ENCODE measurements around the gene RHBDD2. TPM values are rescaled to one million over a fixed set of nuclear protein-coding genes. Genes with fewer than 3 reads are reported as not detected.

Gene RHBDD2
- total RNA-seq, 2 experiments from 2014 or later = 18.6 to 20.3 TPM

DNA sequence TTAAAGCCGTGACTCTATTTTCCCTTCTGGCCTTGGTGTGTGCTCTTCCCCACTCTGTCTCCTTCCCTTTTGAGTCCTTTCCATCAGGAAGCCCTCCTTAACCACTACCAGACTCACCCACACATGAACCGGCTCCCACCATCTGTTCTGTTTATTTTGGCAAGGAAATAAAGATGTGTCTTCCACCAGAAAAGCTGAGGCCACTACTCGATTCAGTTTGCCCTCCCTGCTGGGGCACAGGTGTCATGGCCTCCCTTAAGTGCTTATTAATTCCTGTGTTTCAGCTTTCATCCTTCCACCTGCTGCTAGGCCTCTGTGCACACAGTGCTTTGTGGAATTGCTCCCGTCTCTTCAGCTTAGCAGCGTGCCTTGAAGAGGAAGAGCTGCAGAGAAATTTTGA is 52.8 kb downstream of the RHBDD2 start:
- CTCF ChIA-PET (ENCODE audit: unreplicated experiment) = interaction anchor here (0.6 kb wide), 1 partner anchor 17 kb away, joined by 3 read pairs; no protein-coding TSS in a partner anchor
- POLR2A ChIA-PET = no interaction called here
- TF ChIP-seq, protein P1, sequence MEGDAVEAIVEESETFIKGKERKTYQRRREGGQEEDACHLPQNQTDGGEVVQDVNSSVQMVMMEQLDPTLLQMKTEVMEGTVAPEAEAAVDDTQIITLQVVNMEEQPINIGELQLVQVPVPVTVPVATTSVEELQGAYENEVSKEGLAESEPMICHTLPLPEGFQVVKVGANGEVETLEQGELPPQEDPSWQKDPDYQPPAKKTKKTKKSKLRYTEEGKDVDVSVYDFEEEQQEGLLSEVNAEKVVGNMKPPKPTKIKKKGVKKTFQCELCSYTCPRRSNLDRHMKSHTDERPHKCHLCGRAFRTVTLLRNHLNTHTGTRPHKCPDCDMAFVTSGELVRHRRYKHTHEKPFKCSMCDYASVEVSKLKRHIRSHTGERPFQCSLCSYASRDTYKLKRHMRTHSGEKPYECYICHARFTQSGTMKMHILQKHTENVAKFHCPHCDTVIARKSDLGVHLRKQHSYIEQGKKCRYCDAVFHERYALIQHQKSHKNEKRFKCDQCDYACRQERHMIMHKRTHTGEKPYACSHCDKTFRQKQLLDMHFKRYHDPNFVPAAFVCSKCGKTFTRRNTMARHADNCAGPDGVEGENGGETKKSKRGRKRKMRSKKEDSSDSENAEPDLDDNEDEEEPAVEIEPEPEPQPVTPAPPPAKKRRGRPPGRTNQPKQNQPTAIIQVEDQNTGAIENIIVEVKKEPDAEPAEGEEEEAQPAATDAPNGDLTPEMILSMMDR (conservative IDR thresholded peaks at IDR 0.05; ENCODE audit: low read length) = no peak
- TF ChIP-seq EZH2phosphoT487 (IDR thresholded peaks at IDR 0.05; ENCODE audit: borderline replicate concordance, low read depth, low read length) = no peak

DNA sequence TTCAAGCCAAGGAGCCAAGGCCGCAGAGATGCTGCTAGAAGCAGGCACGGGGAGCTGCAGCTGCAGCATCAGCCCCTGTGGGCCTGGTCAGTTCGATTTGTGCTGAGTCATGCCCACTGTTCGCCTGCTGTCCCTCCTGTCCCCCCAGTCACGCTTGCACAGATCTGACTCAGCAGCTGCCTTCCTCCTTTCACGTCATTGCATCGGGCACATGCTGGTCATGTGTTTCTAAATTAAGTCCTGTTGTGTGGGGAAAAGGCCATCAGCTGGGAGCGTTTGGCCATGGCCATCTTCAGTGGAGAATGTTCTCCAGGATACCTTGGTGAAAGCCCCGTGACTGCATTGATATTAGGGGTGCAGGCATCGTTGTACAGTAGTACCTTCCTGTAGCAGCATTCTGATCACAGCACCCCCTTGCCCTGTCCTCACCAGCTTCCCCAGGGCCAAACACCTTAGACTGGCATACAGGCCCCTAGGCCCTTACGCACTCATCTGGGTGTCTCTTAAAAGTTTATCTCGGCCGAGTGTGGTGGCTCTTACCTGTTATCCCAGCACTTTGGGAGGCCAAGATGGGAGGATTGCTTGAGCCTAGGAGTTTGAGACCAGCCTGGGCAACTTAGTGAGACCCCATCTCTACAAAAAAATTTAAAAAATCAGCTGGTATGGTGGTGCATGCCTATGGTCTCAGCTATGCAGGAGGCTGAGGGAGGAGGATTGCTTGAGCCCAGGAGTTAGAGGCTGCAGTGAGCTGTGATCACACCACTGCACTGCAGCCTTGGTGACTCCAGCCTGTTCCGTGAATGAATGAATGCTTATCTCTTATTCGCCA is 59.3 kb downstream of the RHBDD2 start:
- Histone ChIP-seq H2AFZ (ENCODE audit: low read length) (no peak overlapping the region), H3K9me2 (ENCODE audit: insufficient read depth, low read length) (no peaks in the 10 kb centered on the region), H3K79me2 (ENCODE audit: insufficient read depth, low read depth, low read length) (no peaks in the 10 kb centered on the region), H3K27ac (ENCODE audit: low read depth, low read length, poor library complexity, severe bottlenecking) (no peak overlapping the region), H3K9me3 (ENCODE audit: low read length) (no peaks in the 10 kb centered on the region), H3K4me3 (ENCODE audit: low read depth, low read length, poor library complexity, severe bottlenecking) (no peak overlapping the region), H3K4me2 (ENCODE audit: low read length) (no peak overlapping the region), H3K4me1 (ENCODE audit: insufficient read depth, low read length, poor library complexity, severe bottlenecking) (no peaks in the 10 kb centered on the region), H3K36me3 (ENCODE audit: insufficient read depth, low read length) (no peaks in the 10 kb centered on the region), H4K20me1 (ENCODE audit: insufficient read depth, low read length) (no peaks in the 10 kb centered on the region)
- ChIA-PET CTCF (ENCODE audit: unreplicated experiment) (no interaction called here), POLR2A (interaction anchor here (0.7 to 1.2 kb wide), 3 partner anchors 9 to 286 kb away, joined by 4 to 7 read pairs (median 7); no protein-coding TSS in a partner anchor)
- TF ChIP-seq, protein P1 (conservative IDR thresholded peaks at IDR 0.05; ENCODE audit: low read length) = no peak
- no peak for TF ChIP-seq EZH2phosphoT487 (IDR thresholded peaks at IDR 0.05; ENCODE audit: borderline replicate concordance, low read depth, low read length)
- no TSS peak for BruUV-seq (replicated peaks)
- intact Hi-C loops (cut with micrococcal nuclease; ENCODE audit: unreplicated experiment) = no loop called here
- no peak for DNase-seq (ENCODE audit: low spot score)

More for the DNA sequence above, 52.8 kb downstream of the RHBDD2 start:
- Histone ChIP-seq H3K4me2 (ENCODE audit: low read length) (no peak overlapping the region), H3K27ac (ENCODE audit: low read depth, low read length, poor library complexity, severe bottlenecking) (no peak overlapping the region), H3K4me1 (ENCODE audit: insufficient read depth, low read length, poor library complexity, severe bottlenecking) (no peaks in the 10 kb centered on the region), H3K9me2 (ENCODE audit: insufficient read depth, low read length) (no peaks in the 10 kb centered on the region), H4K20me1 (ENCODE audit: insufficient read depth, low read length) (no peaks in the 10 kb centered on the region), H3K9me3 (ENCODE audit: low read length) (no peaks in the 10 kb centered on the region), H3K36me3 (ENCODE audit: insufficient read depth, low read length) (no peaks in the 10 kb centered on the region; the same call in 1 of the 2 replicates), H3K4me3 (ENCODE audit: low read depth, low read length, poor library complexity, severe bottlenecking) (no peak overlapping the region), H3K79me2 (ENCODE audit: insufficient read depth, low read depth, low read length) (no peaks in the 10 kb centered on the region), H2AFZ (ENCODE audit: low read length) (no peak overlapping the region)
- DNase-seq (ENCODE audit: low spot score) = no peak
- intact Hi-C loops (cut with micrococcal nuclease; ENCODE audit: unreplicated experiment) = no loop called here
- no TSS peak for BruUV-seq (replicated peaks)

Small RNA genes lying within 50 kb of the gene (microRNA-seq; reads per million reads assigned to microRNA genes)
- 6.8 reads per million for gene MIR4651 (ENCODE audit: borderline replicate concordance)

Other genes with a start within 250 kb of the RHBDD2 start
- 15.0 and 15.8 TPM in 2 replicates for gene HIP1, start 140.1 kb upstream of the RHBDD2 start, total RNA-seq (2014; rRNA removed; shearing (Covaris generic))
- gene HIP1, start 140.1 kb upstream of the RHBDD2 start, total RNA-seq (2022) = 27.8 and 30.5 TPM in 2 replicates
- gene CCL26, start 106.8 kb upstream of the RHBDD2 start, total RNA-seq (2014; rRNA removed; shearing (Covaris generic)) = not detected in 2 replicates
- gene CCL26, start 106.8 kb upstream of the RHBDD2 start, total RNA-seq (2022) = not detected in 2 replicates
- not detected in 2 replicates for gene CCL24, start 65.2 kb upstream of the RHBDD2 start, total RNA-seq (2014; rRNA removed; shearing (Covaris generic))
- not detected in 2 replicates for gene CCL24, start 65.2 kb upstream of the RHBDD2 start, total RNA-seq (2022)
- 30.8 and 41.5 TPM in 2 replicates for gene POR, start 36.1 kb downstream of the RHBDD2 start, total RNA-seq (2014; rRNA removed; shearing (Covaris generic))
- 38.3 and 45.2 TPM in 2 replicates for gene POR, start 36.1 kb downstream of the RHBDD2 start, total RNA-seq (2022)
- 12.4 and 18.1 TPM in 2 replicates for gene TMEM120A, start 115.6 kb downstream of the RHBDD2 start, total RNA-seq (2014; rRNA removed; shearing (Covaris generic))
- 22.1 and 23.0 TPM in 2 replicates for gene TMEM120A, start 115.6 kb downstream of the RHBDD2 start, total RNA-seq (2022)
- 19.4 and 27.6 TPM in 2 replicates for gene STYXL1, start 169.0 kb downstream of the RHBDD2 start, total RNA-seq (2014; rRNA removed; shearing (Covaris generic))
- gene STYXL1, start 169.0 kb downstream of the RHBDD2 start, total RNA-seq (2022) = 37.4 and 40.9 TPM in 2 replicates
- 110 and 155 TPM in 2 replicates for gene MDH2, start 169.1 kb downstream of the RHBDD2 start, total RNA-seq (2014; rRNA removed; shearing (Covaris generic))
- gene MDH2, start 169.1 kb downstream of the RHBDD2 start, total RNA-seq (2022) = 253 and 263 TPM in 2 replicates